C4-2B (cell line): Measurements from ENCODE around the gene TENM4.

Experiments used
- ZFX ChIP-seq: fragments of 450-650 bp; IDR thresholded peaks from 2 replicates; pipeline ENCODE4 v1.6.1; 2017
- TF ChIP-seq, protein P1 (sequence below): fragments of 450-650 bp; conservative IDR thresholded peaks from 2 replicates; pipeline ENCODE4 v1.5.1; 2017; ENCODE audit warnings: mild to moderate bottlenecking

DNA sequence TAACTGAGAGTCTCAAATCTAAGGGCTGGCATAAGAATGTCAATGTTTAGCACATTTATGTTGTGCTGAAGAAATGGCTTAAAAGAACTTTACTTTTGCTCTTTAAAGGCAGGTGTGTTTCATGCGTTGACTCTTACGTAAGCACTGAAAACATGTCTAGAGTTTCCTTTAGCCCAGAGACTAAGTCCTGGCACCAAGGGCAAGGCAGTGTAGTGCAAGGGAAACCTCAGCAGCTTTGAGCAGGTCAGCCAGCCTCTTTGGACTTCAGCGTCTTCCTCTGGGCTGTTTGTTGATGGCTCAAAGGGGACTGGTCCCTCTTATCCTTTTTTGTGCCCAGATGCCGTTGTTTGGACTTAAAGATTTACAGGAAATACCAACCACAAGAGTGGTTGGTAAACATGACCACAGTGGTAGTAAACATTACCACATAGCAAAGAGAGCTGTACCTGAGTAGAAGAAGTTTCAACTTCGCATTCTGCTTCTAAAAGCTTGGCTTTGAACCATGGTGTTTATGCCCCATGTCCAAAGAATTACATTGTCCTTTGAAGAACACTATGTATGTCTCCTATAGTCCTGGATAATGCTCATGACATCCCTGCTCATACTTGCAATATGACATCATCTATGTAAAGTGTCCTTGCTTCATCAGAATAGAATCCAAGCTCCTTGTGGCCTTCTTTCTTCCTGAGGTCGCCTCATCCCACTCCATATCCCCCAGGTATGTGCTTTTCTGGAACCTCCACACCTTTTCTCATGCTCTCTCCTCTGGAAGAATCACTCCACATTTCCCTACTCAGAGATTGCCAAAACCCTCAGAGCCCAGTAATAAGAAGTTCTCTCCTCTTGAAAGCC is 23.5 kb downstream of the TENM4 start:
- TF ChIP-seq, protein P1, sequence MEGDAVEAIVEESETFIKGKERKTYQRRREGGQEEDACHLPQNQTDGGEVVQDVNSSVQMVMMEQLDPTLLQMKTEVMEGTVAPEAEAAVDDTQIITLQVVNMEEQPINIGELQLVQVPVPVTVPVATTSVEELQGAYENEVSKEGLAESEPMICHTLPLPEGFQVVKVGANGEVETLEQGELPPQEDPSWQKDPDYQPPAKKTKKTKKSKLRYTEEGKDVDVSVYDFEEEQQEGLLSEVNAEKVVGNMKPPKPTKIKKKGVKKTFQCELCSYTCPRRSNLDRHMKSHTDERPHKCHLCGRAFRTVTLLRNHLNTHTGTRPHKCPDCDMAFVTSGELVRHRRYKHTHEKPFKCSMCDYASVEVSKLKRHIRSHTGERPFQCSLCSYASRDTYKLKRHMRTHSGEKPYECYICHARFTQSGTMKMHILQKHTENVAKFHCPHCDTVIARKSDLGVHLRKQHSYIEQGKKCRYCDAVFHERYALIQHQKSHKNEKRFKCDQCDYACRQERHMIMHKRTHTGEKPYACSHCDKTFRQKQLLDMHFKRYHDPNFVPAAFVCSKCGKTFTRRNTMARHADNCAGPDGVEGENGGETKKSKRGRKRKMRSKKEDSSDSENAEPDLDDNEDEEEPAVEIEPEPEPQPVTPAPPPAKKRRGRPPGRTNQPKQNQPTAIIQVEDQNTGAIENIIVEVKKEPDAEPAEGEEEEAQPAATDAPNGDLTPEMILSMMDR: no peak
- TF ChIP-seq ZFX: no peak
